Panc1 (cell line): ENCODE measurements around the gene FAM107A.

Experiments used
- POLR2AphosphoS5 ChIP-seq: IDR thresholded peaks from 2 replicates; pipeline ENCODE4 v1.6.1; 2012; ENCODE audit warnings: mild to moderate bottlenecking, low read depth, low read length, moderate library complexity
- SIN3A ChIP-seq: IDR thresholded peaks from 2 replicates; pipeline ENCODE4 v1.6.1; 2012; ENCODE audit warnings: low read depth, mild to moderate bottlenecking, low read length, moderate library complexity, borderline replicate concordance; ENCODE audit not compliant: insufficient read depth
- TCF7L2 ChIP-seq: IDR thresholded peaks from 2 replicates; pipeline ENCODE4 v1.6.1; 2011; ENCODE audit warnings: mild to moderate bottlenecking, low read depth, low read length, inconsistent platforms
- TF ChIP-seq, protein P1 (sequence below): fragments of 450-650 bp; IDR thresholded peaks from 2 replicates; pipeline ENCODE4 v1.5.1; 2017; ENCODE audit warnings: mild to moderate bottlenecking
- TF ChIP-seq, protein P2 (sequence below), 2 experiments: IDR thresholded peaks; 2 replicates each; pipeline ENCODE4 v1.6.1; 2011 to 2012; ENCODE audit warnings: low read depth in 2 of 2, control low read depth in 1 of 2, low read length in 1 of 2, mild to moderate bottlenecking in 1 of 2, moderate library complexity in 1 of 2; ENCODE audit not compliant: insufficient read depth in 1 of 2

GRCh38 chr3:58625196-58625824, 48.1 kb upstream of the FAM107A start:
- TF ChIP-seq, protein P1, sequence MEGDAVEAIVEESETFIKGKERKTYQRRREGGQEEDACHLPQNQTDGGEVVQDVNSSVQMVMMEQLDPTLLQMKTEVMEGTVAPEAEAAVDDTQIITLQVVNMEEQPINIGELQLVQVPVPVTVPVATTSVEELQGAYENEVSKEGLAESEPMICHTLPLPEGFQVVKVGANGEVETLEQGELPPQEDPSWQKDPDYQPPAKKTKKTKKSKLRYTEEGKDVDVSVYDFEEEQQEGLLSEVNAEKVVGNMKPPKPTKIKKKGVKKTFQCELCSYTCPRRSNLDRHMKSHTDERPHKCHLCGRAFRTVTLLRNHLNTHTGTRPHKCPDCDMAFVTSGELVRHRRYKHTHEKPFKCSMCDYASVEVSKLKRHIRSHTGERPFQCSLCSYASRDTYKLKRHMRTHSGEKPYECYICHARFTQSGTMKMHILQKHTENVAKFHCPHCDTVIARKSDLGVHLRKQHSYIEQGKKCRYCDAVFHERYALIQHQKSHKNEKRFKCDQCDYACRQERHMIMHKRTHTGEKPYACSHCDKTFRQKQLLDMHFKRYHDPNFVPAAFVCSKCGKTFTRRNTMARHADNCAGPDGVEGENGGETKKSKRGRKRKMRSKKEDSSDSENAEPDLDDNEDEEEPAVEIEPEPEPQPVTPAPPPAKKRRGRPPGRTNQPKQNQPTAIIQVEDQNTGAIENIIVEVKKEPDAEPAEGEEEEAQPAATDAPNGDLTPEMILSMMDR, result no peak
- no peak for TF ChIP-seq POLR2AphosphoS5
- no peak for TF ChIP-seq SIN3A
- TF ChIP-seq, protein P2, sequence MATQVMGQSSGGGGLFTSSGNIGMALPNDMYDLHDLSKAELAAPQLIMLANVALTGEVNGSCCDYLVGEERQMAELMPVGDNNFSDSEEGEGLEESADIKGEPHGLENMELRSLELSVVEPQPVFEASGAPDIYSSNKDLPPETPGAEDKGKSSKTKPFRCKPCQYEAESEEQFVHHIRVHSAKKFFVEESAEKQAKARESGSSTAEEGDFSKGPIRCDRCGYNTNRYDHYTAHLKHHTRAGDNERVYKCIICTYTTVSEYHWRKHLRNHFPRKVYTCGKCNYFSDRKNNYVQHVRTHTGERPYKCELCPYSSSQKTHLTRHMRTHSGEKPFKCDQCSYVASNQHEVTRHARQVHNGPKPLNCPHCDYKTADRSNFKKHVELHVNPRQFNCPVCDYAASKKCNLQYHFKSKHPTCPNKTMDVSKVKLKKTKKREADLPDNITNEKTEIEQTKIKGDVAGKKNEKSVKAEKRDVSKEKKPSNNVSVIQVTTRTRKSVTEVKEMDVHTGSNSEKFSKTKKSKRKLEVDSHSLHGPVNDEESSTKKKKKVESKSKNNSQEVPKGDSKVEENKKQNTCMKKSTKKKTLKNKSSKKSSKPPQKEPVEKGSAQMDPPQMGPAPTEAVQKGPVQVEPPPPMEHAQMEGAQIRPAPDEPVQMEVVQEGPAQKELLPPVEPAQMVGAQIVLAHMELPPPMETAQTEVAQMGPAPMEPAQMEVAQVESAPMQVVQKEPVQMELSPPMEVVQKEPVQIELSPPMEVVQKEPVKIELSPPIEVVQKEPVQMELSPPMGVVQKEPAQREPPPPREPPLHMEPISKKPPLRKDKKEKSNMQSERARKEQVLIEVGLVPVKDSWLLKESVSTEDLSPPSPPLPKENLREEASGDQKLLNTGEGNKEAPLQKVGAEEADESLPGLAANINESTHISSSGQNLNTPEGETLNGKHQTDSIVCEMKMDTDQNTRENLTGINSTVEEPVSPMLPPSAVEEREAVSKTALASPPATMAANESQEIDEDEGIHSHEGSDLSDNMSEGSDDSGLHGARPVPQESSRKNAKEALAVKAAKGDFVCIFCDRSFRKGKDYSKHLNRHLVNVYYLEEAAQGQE (IDR thresholded peaks at IDR 0.05; ENCODE audit: insufficient read depth in 1 of 2, low read depth in 2 of 2, low read length in 1 of 2), result no peak
- TF ChIP-seq TCF7L2, result no peak
